GM11168 (cell line): ENCODE measurements around the gene UNC119.
"Not testable (repeated sequence)": the region's sequence is repeated elsewhere in the genome, so short reads cannot be mapped to it uniquely, and the experiment has no call there.

Experiments used
- in situ Hi-C: fragments of 300-500 bp; cut with MboI; formaldehyde crosslinking; loops from one replicate; pipeline ENCODE4 v1.12.0; 2022; ENCODE audit warnings: low sequenced_read_pairs; ENCODE audit not compliant: unreplicated experiment

The UNC119 gene

GRCh38 chr17:28552176-28552999 is at the start of gene UNC119:
UNC119 (minus strand) TSS chr17:28552624; CDS start chr17:28552557, 67 bp downstream.
- in situ Hi-C loops: no loop called here

GRCh38 chr17:28599311-28600184 is 47.1 kb upstream of the UNC119 start:
- in situ Hi-C loops: no loop called here

GRCh38 chr17:28598799-28599310 is 46.4 kb upstream of the UNC119 start, which contains the start of gene SPAG5:
SPAG5 (minus strand) TSS chr17:28599025; CDS start chr17:28598946, 79 bp downstream.
- in situ Hi-C loops: no loop called here

- in situ Hi-C loops: no loop called here
Measured at GRCh38 chr17:28598389-28598788, 46.0 kb upstream of the UNC119 start.

- in situ Hi-C loops: no loop called here
Measured at GRCh38 chr17:28597606-28598383, 45.4 kb upstream of the UNC119 start.

GRCh38 chr17:28592260-28592659 is 39.8 kb upstream of the UNC119 start:
- in situ Hi-C loops: no loop called here

- in situ Hi-C loops: no loop called here
Measured at GRCh38 chr17:28585851-28586250, 33.4 kb upstream of the UNC119 start.

- in situ Hi-C loops: no loop called here
Measured at GRCh38 chr17:28584434-28584833, 32.0 kb upstream of the UNC119 start.

GRCh38 chr17:28582513-28582912 is 30.1 kb upstream of the UNC119 start:
- in situ Hi-C loops: no loop called here

GRCh38 chr17:28580959-28581358 is 28.5 kb upstream of the UNC119 start:
- in situ Hi-C loops: no loop called here

GRCh38 chr17:28579526-28579925 is 27.1 kb upstream of the UNC119 start:
- in situ Hi-C loops: no loop called here

GRCh38 chr17:28578246-28579195 is 26.1 kb upstream of the UNC119 start:
- in situ Hi-C loops: no loop called here

GRCh38 chr17:28577466-28577824 is 25.0 kb upstream of the UNC119 start:
- in situ Hi-C loops: no loop called here

- in situ Hi-C loops: no loop called here
Measured at GRCh38 chr17:28576758-28577465, 24.5 kb upstream of the UNC119 start, which contains the start of gene ALDOC. ALDOC (minus strand) TSS chr17:28576895; CDS start chr17:28575532, 1,363 bp downstream.

GRCh38 chr17:28576016-28576415 is 23.6 kb upstream of the UNC119 start:
- in situ Hi-C loops: not testable (repeated sequence)

GRCh38 chr17:28575126-28575795 is 22.8 kb upstream of the UNC119 start:
- in situ Hi-C loops: no loop called here

- in situ Hi-C loops: no loop called here
Measured at GRCh38 chr17:28574526-28574925, 22.1 kb upstream of the UNC119 start.

- in situ Hi-C loops: no loop called here
Measured at GRCh38 chr17:28573966-28574480, 21.6 kb upstream of the UNC119 start.
